ENCODE data around the gene CDHR1.

DNA sequence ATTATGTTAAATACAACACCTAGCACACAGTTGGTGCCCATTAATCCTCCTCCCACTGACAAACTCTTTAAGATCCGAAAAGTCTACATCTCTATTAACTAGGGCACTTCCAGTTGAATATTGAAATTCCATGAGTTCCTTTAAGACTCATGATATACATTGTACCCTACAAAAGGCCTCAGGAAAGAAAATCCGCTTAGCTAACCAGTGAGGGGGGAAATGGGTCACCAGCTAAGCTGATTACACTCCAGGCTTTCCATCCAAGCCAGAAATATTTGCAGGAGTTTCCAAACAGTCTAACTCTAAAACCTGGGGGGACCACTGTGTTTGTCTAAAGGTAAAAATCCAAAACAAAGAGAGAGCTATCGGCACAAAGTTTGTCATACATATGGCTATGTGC lies 32.3 kb downstream of the CDHR1 start:
- TF ChIP-seq, protein P1, sequence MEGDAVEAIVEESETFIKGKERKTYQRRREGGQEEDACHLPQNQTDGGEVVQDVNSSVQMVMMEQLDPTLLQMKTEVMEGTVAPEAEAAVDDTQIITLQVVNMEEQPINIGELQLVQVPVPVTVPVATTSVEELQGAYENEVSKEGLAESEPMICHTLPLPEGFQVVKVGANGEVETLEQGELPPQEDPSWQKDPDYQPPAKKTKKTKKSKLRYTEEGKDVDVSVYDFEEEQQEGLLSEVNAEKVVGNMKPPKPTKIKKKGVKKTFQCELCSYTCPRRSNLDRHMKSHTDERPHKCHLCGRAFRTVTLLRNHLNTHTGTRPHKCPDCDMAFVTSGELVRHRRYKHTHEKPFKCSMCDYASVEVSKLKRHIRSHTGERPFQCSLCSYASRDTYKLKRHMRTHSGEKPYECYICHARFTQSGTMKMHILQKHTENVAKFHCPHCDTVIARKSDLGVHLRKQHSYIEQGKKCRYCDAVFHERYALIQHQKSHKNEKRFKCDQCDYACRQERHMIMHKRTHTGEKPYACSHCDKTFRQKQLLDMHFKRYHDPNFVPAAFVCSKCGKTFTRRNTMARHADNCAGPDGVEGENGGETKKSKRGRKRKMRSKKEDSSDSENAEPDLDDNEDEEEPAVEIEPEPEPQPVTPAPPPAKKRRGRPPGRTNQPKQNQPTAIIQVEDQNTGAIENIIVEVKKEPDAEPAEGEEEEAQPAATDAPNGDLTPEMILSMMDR (IDR thresholded peaks at IDR 0.05) = no peak
- no peak for TF ChIP-seq POLR2A (IDR thresholded peaks at IDR 0.05; ENCODE audit: low read depth)

Data from esophagus muscularis mucosa (tissue), 3 donors.